GM23248 (cell line): ENCODE results near the gene DENND1A. TPM values are rescaled to one million over a fixed set of nuclear protein-coding genes. Genes with fewer than 3 reads are reported as not detected.

Experiments
- DNase-seq: peaks from one replicate; pipeline ENCODE4 v3.0.0-alpha.2; 2015
- H2AFZ ChIP-seq: fragments of 200-600 bp; sonication (generic); 2 replicates; pipeline ENCODE4 v1.6.1; 2016; ENCODE audit warnings: antibody characterized with exemption
- H3F3A ChIP-seq: fragments of 200-600 bp; sonication (generic); 2 replicates; pipeline ENCODE4 v1.6.1; 2016; ENCODE audit warnings: mild to moderate bottlenecking, antibody characterized with exemption, mixed run types; ENCODE audit not compliant: insufficient read depth
- H3K27ac ChIP-seq: fragments of 200-600 bp; sonication (generic); 2 replicates; pipeline ENCODE4 v1.5.1; 2016; ENCODE audit warnings: mild to moderate bottlenecking
- H3K27me3 ChIP-seq: fragments of 200-600 bp; sonication (generic); replicated peaks from 2 replicates; pipeline ENCODE4 v1.6.1; 2016; ENCODE audit warnings: mild to moderate bottlenecking; ENCODE audit not compliant: insufficient read depth
- H3K36me3 ChIP-seq: fragments of 200-600 bp; sonication (generic); 2 replicates; pipeline ENCODE4 v1.6.1; 2016; ENCODE audit warnings: low read depth, mild to moderate bottlenecking
- H3K4me1 ChIP-seq: fragments of 200-600 bp; sonication (generic); 2 replicates; pipeline ENCODE4 v1.6.1; 2016; ENCODE audit warnings: mild to moderate bottlenecking; ENCODE audit not compliant: insufficient read depth
- H3K4me2 ChIP-seq: fragments of 200-600 bp; sonication (generic); one replicate; pipeline ENCODE4 v1.6.1; 2016; ENCODE audit warnings: mild to moderate bottlenecking; ENCODE audit not compliant: unreplicated experiment
- H3K4me3 ChIP-seq: fragments of 200-600 bp; sonication (generic); 2 replicates; pipeline ENCODE4 v1.5.1; 2016; ENCODE audit warnings: mild to moderate bottlenecking
- H3K79me2 ChIP-seq: fragments of 200-600 bp; sonication (generic); 2 replicates; pipeline ENCODE4 v1.6.1; 2016; ENCODE audit warnings: mild to moderate bottlenecking; ENCODE audit not compliant: insufficient read depth
- H3K9ac ChIP-seq: fragments of 200-600 bp; sonication (generic); 2 replicates; pipeline ENCODE4 v1.6.1; 2016; ENCODE audit warnings: mild to moderate bottlenecking
- H3K9me2 ChIP-seq: fragments of 200-600 bp; sonication (generic); 2 replicates; pipeline ENCODE4 v1.6.1; 2016; ENCODE audit warnings: mixed run types, mild to moderate bottlenecking, moderate library complexity; ENCODE audit not compliant: insufficient read depth
- H3K9me3 ChIP-seq: fragments of 200-600 bp; sonication (generic); one replicate; pipeline ENCODE4 v1.6.1; 2017; ENCODE audit warnings: low read depth
- H4K20me1 ChIP-seq: fragments of 200-600 bp; sonication (generic); 2 replicates; pipeline ENCODE4 v1.6.0; 2016; ENCODE audit not compliant: insufficient read depth
- EZH2 ChIP-seq: fragments of 200-600 bp; sonication (generic); IDR thresholded peaks from 2 replicates; pipeline ENCODE4 v1.6.1; 2018; ENCODE audit warnings: antibody characterized with exemption, mild to moderate bottlenecking; ENCODE audit not compliant: insufficient read depth, poor library complexity, severe bottlenecking
- EZH2phosphoT487 ChIP-seq: fragments of 200-600 bp; sonication (generic); IDR thresholded peaks from 2 replicates; pipeline ENCODE4 v1.6.1; 2018; ENCODE audit warnings: antibody characterized with exemption, moderate library complexity, mild to moderate bottlenecking, low read depth; ENCODE audit not compliant: insufficient read depth
- WGBS, 2 experiments: methylation state at CpG; one replicate each; pipeline ENCODE4 v1.1.6; 2015 to 2017; ENCODE audit warnings: low lambda C conversion rate in 2 of 2, low coverage in 1 of 2; ENCODE audit errors: missing lambda C conversion rate in 2 of 2; 5-methylcytosine and 5-hydroxymethylcytosine counted together
- in situ Hi-C: fragments of 300-500 bp; cut with MboI; formaldehyde crosslinking; loops from 2 replicates; pipeline ENCODE4 v1.15.0; 2020
- polyA plus RNA-seq: library from polyadenylated mRNA; unstranded; fragments of >200 nt; fragmentation: Nextera tagmentation; extraction: Ambion mirVana; gene quantifications from 2 replicates; pipeline ENCODE4 v1.2.1, GENCODE V29; 2016
- total RNA-seq: library from RNA; depleted of rRNA; stranded (reverse); fragments of >200 nt; shearing (Covaris generic); gene quantifications from 2 replicates; pipeline ENCODE4 v1.2.3, GENCODE V29; 2014

The DENND1A gene
- total and polyA plus RNA-seq, 2 experiments from 2014 or later, result 13.2 to 16.4 TPM

DNA sequence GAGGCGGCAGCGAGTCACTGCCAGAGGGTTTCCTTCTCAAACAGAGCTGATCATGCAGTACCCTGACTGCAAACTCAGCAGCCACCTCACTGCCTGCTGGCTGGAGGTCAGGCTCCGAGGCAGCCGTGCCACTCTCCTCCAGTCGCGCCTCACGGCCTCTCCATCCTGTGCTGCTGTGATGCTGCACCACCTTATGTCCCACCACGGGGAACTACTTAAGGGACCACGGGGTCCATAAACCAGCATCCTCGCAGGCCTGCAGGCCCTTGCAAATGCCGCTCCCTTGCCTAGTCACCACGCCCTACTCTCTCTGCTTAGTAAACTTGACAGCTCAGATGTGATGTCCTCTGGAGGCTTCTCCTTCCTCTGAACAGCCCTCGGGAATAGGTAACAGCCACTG lies 474.7 kb downstream of the DENND1A start:
- Histone ChIP-seq H3K9ac (no peak overlapping the region), H4K20me1 (no peaks in the 10 kb centered on the region), H3F3A (no peaks in the 10 kb centered on the region), H3K27ac (no peak overlapping the region), H3K9me3 (no peaks in the 10 kb centered on the region), H2AFZ (no peak overlapping the region), H3K9me2 (no peaks in the 10 kb centered on the region), H3K79me2 (no peaks in the 10 kb centered on the region), H3K36me3 (no peaks in the 10 kb centered on the region), H3K4me3 (no peak overlapping the region), H3K27me3 (no peaks in the 10 kb centered on the region), H3K4me2 (no peak overlapping the region), H3K4me1 (no peaks in the 10 kb centered on the region)
- in situ Hi-C loops, result no loop called here
- DNase-seq, result no peak
- no peak for TF ChIP-seq EZH2phosphoT487
- TF ChIP-seq EZH2, result no peak
- 97 to 98% methylated on average over 13 of the region's 13 CpGs for WGBS, 2 experiments

DNA sequence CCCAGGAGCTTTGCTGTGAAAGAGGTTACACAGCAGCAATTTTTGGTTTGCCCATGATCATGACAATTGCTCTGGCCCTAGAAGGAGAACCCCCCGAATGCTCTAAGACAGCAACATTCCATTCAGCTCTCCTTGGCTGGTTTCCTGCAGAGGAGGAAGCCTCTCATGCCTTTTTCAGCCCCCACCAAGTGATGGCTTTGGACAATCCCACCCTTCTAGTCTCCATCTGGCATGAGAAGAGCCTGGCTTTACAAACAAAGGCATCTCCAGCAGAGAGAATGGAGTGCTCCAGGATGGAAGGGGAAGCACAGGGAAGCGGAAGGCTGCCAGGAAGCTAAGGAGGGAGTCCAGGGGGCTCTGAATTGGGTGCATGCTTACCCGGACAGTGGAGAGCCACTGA lies 475.6 kb downstream of the DENND1A start:
- Histone ChIP-seq H3K36me3 (no peaks in the 10 kb centered on the region), H3F3A (no peaks in the 10 kb centered on the region), H3K27ac (no peak overlapping the region), H3K4me1 (no peaks in the 10 kb centered on the region), H3K27me3 (no peaks in the 10 kb centered on the region), H3K9me2 (no peaks in the 10 kb centered on the region), H4K20me1 (no peaks in the 10 kb centered on the region), H3K9ac (no peak overlapping the region), H2AFZ (no peak overlapping the region), H3K79me2 (no peaks in the 10 kb centered on the region), H3K9me3 (no peaks in the 10 kb centered on the region), H3K4me3 (no peak overlapping the region), H3K4me2 (no peak overlapping the region)
- WGBS, 2 experiments, result 60 to 75% methylated on average over 3 of the region's 3 CpGs
- DNase-seq, result no peak
- in situ Hi-C loops, result no loop called here
- TF ChIP-seq EZH2phosphoT487 (no peak), EZH2 (no peak)

DNA sequence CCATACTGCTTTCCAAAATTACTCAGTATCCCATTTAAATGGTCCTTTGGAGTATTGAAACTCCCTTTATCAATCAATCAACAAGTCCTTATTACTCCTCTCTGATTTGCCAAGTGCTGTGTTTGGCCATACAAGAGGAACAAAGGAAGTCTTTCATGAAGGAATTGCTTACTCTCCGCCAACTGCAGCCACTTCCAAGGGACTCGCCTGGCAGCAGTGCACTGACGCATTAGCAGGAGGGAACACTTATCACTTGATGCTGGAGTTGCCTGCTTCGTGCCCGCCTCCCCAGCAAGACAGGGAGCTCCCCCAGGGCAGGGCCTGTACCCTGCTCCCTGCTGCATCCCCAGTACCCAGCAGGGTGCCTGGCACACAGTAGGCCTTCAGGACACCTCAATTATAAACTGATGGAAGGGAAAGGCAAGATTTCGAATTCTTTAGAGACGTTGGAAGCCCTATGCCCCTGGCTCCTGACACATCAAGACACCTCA lies 476.1 kb downstream of the DENND1A start:
- Histone ChIP-seq H3K79me2 (no peaks in the 10 kb centered on the region), H3K9me3 (no peaks in the 10 kb centered on the region), H3K27me3 (no peaks in the 10 kb centered on the region), H3K4me1 (no peaks in the 10 kb centered on the region), H3K9me2 (no peaks in the 10 kb centered on the region), H3K27ac (no peak overlapping the region), H3K4me2 (no peak overlapping the region), H3K9ac (no peak overlapping the region), H3K4me3 (no peak overlapping the region), H2AFZ (no peak overlapping the region), H3K36me3 (no peaks in the 10 kb centered on the region), H3F3A (no peaks in the 10 kb centered on the region), H4K20me1 (no peaks in the 10 kb centered on the region)
- 61 to 66% methylated on average over 7 of the region's 7 CpGs for WGBS, 2 experiments
- no peak for DNase-seq
- in situ Hi-C loops, result no loop called here
- no peak for TF ChIP-seq EZH2
- TF ChIP-seq EZH2phosphoT487, result no peak

DNA sequence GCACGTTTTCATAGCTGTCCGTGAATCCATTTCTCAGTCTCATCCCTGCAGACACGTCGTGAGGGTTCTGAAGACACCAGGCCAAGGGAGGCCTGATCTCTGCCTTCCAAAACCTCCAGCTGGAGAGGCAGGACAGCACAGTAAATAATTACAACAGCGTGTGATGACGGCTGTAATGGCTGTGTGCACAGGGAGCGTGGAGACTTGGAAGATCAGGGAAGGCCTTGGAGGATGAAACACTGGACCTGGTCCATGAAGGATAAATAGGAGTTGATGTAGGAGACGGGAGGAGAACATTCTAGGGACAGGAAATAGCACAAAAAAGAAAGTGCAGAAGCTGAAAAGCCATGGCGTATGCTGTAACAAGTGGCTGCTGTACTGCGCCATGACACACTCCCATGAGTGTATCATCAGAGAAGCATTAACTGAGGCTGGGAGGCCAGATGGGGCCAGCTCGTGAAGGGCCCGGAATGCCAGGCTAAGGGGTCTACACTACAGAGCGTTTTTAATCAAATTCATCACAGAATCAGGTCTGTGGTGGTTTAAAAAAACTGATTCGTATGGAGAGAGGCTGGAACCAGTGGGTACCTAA lies 476.8 kb downstream of the DENND1A start:
- no peaks in the 10 kb centered on the region for H3K27me3 ChIP-seq
- no peak overlapping the region for H3K27ac ChIP-seq
- H3K9ac ChIP-seq, result no peak overlapping the region
- in situ Hi-C loops, result no loop called here
- WGBS, 2 experiments, result 42 to 53% methylated on average over 14 of the region's 14 CpGs
- no peaks in the 10 kb centered on the region for H3K9me3 ChIP-seq
- no peak overlapping the region for H3K4me3 ChIP-seq
- H3K4me2 ChIP-seq, result no peak overlapping the region
- no peak for TF ChIP-seq EZH2
- no peak for TF ChIP-seq EZH2phosphoT487
- no peaks in the 10 kb centered on the region for H4K20me1 ChIP-seq
- H3K79me2 ChIP-seq, result no peaks in the 10 kb centered on the region
- H2AFZ ChIP-seq, result no peak overlapping the region
- H3F3A ChIP-seq, result no peaks in the 10 kb centered on the region
- no peaks in the 10 kb centered on the region for H3K9me2 ChIP-seq
- no peaks in the 10 kb centered on the region for H3K4me1 ChIP-seq
- no peak for DNase-seq
- H3K36me3 ChIP-seq, result no peaks in the 10 kb centered on the region

DNA sequence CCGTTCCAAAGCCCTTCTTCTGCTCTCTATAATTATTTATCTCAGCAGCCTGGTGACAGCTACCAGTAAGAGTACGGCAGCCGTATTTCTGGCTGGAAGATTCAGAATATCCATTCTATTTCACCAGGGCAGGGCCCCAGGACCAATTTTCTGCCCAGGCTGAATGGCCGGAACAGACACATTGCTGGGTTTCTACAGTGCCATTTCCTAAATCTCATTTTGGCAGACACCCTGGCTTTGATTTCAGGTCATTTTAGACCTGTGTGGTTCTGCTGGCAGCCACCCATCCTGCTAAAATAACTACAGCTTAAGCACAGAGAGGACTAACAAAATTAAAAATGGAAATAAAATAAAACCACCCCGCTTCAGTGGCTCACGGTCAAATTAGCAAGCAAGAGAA lies 478.9 kb downstream of the DENND1A start:
- Histone ChIP-seq H3K27me3 (no peaks in the 10 kb centered on the region), H3K36me3 (no peaks in the 10 kb centered on the region), H3K4me3 (no peak overlapping the region), H4K20me1 (no peaks in the 10 kb centered on the region), H3K9me3 (no peaks in the 10 kb centered on the region), H3K9ac (no peak overlapping the region), H2AFZ (no peak overlapping the region), H3K27ac (no peak overlapping the region), H3K4me2 (no peak overlapping the region), H3K4me1 (no peaks in the 10 kb centered on the region), H3K79me2 (no peaks in the 10 kb centered on the region), H3K9me2 (no peaks in the 10 kb centered on the region), H3F3A (no peaks in the 10 kb centered on the region)
- no peak for DNase-seq
- in situ Hi-C loops, result no loop called here
- 96 to 98% methylated on average over 6 of the region's 6 CpGs for WGBS, 2 experiments
- TF ChIP-seq EZH2phosphoT487 (no peak), EZH2 (no peak)
